Body of pancreas (tissue), 4 donors: Measurements from ENCODE around the gene SNCAIP. TPM values are rescaled to one million over a fixed set of nuclear protein-coding genes. Genes with fewer than 3 reads are reported as not detected.

Experiments used
- ATAC-seq: fragments of 150-250 bp; one replicate; pipeline ENCODE4 v1.9.1; 2016
- DNase-seq, 4 donors: peaks; one replicate each; pipeline ENCODE4 v3.0.0-alpha.2; 2019
- H3K27ac ChIP-seq, 4 donors: fragments of 200-600 bp; sonication (generic); 1 replicate in 3 of 4; 2 replicates in 1 of 4; pipeline versions ENCODE4 v1.5.1 to v1.6.1; 2016 to 2019; ENCODE audit warnings: mild to moderate bottlenecking in 1 of 4, mixed read lengths in 1 of 4, moderate library complexity in 1 of 4
- H3K27me3 ChIP-seq, 2 donors: fragments of 200-600 bp; sonication (generic); one replicate each; pipeline ENCODE4 v1.6.0; 2016; ENCODE audit warnings: mild to moderate bottlenecking in 1 of 2
- H3K36me3 ChIP-seq, 2 donors: fragments of 200-600 bp; sonication (generic); replicated peaks in 1 of 2; 2 replicates each; pipeline ENCODE4 v1.5.1; 2016; ENCODE audit warnings: low read depth in 2 of 2; ENCODE audit not compliant: insufficient read depth in 1 of 2
- H3K4me1 ChIP-seq: fragments of 200-600 bp; sonication (generic); one replicate; pipeline ENCODE4 v1.6.0; 2016
- H3K4me3 ChIP-seq, 2 donors: fragments of 200-600 bp; sonication (generic); 1 replicate in 1 of 2; 2 replicates in 1 of 2; pipeline ENCODE4 v1.5.1; 2016 to 2019
- H3K9me3 ChIP-seq, 3 donors: fragments of 200-600 bp; sonication (generic); 1 replicate in 2 of 3; 2 replicates in 1 of 3; pipeline ENCODE4 v1.5.1; 2016
- CTCF ChIP-seq, 7 experiments: fragments of 450-650 bp in 4 of 7; fragments of 200-600 bp in 3 of 7; sonication (generic) in 3 of 7; IDR thresholded peaks; one replicate each; pipeline ENCODE4 v1.5.1; 2016 to 2019; ENCODE audit warnings: antibody characterized with exemption in 7 of 7
- POLR2A ChIP-seq, 3 donors: fragments of 450-650 bp; IDR thresholded peaks; one replicate each; pipeline ENCODE4 v1.6.1; 2016; ENCODE audit warnings: antibody characterized with exemption in 3 of 3, mild to moderate bottlenecking in 2 of 3
- WGBS, 2 donors: methylation state at CpG; one replicate each; pipeline ENCODE4 v1.1.5; 2017; 5-methylcytosine and 5-hydroxymethylcytosine counted together
- intact Hi-C: fragments of 100-400 bp; cut with DNase I; formaldehyde crosslinking; loops from one replicate; pipeline ENCODE4 v1.15.1; 2023
- total RNA-seq, 2 donors: library from RNA; depleted of rRNA; stranded (reverse); fragments of >200 nt; gene quantifications; one replicate each; pipeline ENCODE4 v1.1.0, GENCODE V29; 2016

SNCAIP gene
- total RNA-seq, 2 donors from 2014 or later = 1.3 to 2.6 TPM

GRCh38 chr5:122391621-122392020 is 79.6 kb downstream of the SNCAIP start:
- TF ChIP-seq POLR2A (IDR thresholded peaks at IDR 0.05) (no peak), CTCF (IDR thresholded peaks at IDR 0.05) (no peak)
- H3K9me3 ChIP-seq = no peaks in the 10 kb centered on the region
- no peak overlapping the region for H3K27ac ChIP-seq
- intact Hi-C loops = no loop called here
- WGBS, 2 donors = 58 to 60% methylated on average over 3 of the region's 3 CpGs
- ATAC-seq = no peak
- H3K36me3 ChIP-seq = no peaks in the 10 kb centered on the region
- no peak for DNase-seq
- no peaks in the 10 kb centered on the region for H3K27me3 ChIP-seq
- H3K4me1 ChIP-seq = no peaks in the 10 kb centered on the region
- no peak overlapping the region for H3K4me3 ChIP-seq

GRCh38 chr5:122392224-122392623 is 80.2 kb downstream of the SNCAIP start:
- no peaks in the 10 kb centered on the region for H3K36me3 ChIP-seq
- DNase-seq = no peak
- intact Hi-C loops = no loop called here
- no peak overlapping the region for H3K4me3 ChIP-seq
- no peak for ATAC-seq
- no peaks in the 10 kb centered on the region for H3K27me3 ChIP-seq
- no peak for TF ChIP-seq POLR2A (IDR thresholded peaks at IDR 0.05)
- TF ChIP-seq CTCF (IDR thresholded peaks at IDR 0.05) = no peak
- H3K9me3 ChIP-seq = no peaks in the 10 kb centered on the region
- 87% methylated on average over 2 of the region's 2 CpGs for WGBS, 2 donors
- no peaks in the 10 kb centered on the region for H3K4me1 ChIP-seq
- no peak overlapping the region for H3K27ac ChIP-seq

- Histone ChIP-seq H3K9me3 (no peaks in the 10 kb centered on the region), H3K27ac (no peak overlapping the region), H3K27me3 (no peaks in the 10 kb centered on the region), H3K4me1 (no peaks in the 10 kb centered on the region), H3K4me3 (no peak overlapping the region), H3K36me3 (no peaks in the 10 kb centered on the region)
- ATAC-seq (no peak), DNase-seq (no peak)
- intact Hi-C loops = no loop called here
- WGBS, 2 donors = 28 to 29% methylated on average over 2 of the region's 2 CpGs
- TF ChIP-seq CTCF (IDR thresholded peaks at IDR 0.05) (no peak), POLR2A (IDR thresholded peaks at IDR 0.05) (no peak)
Measured at GRCh38 chr5:122392824-122393223, 80.8 kb downstream of the SNCAIP start.

GRCh38 chr5:122394284-122394930 is 82.4 kb downstream of the SNCAIP start:
- intact Hi-C loops = no loop called here
- WGBS, 2 donors = 63 to 65% methylated on average over 6 of the region's 6 CpGs
- no peaks in the 10 kb centered on the region for H3K9me3 ChIP-seq

More at GRCh38 chr5:122394284-122394930, 82.4 kb downstream of the SNCAIP start:
- no peaks in the 10 kb centered on the region for H3K4me1 ChIP-seq
- no peak for TF ChIP-seq POLR2A (IDR thresholded peaks at IDR 0.05)
- TF ChIP-seq CTCF (IDR thresholded peaks at IDR 0.05) = no peak
- H3K27ac ChIP-seq = no peak overlapping the region
- H3K4me3 ChIP-seq = no peak overlapping the region
- DNase-seq = no peak
- H3K36me3 ChIP-seq = no peaks in the 10 kb centered on the region
- no peak for ATAC-seq
- no peaks in the 10 kb centered on the region for H3K27me3 ChIP-seq
